Smooth muscle cell (in vitro differentiated cells): ENCODE measurements around the gene PAK5. TPM values are rescaled to one million over a fixed set of nuclear protein-coding genes. Genes with fewer than 3 reads are reported as not detected.

Experiments
- DNase-seq: peaks from one replicate; lab custom pipeline; 2025; ENCODE audit not compliant: unreplicated experiment; lab: John Stamatoyannopoulos, UW
- H2AFZ ChIP-seq: fragments of 200-600 bp; sonication (generic); 2 replicates; pipeline ENCODE4 v1.6.0; 2016; ENCODE audit warnings: antibody characterized with exemption, low read depth, mild to moderate bottlenecking
- H3F3A ChIP-seq: fragments of 200-600 bp; sonication (generic); 2 replicates; pipeline ENCODE4 v1.6.0; 2017; ENCODE audit warnings: antibody characterized with exemption, low read depth
- H3K27ac ChIP-seq: fragments of 200-600 bp; sonication (generic); 2 replicates; pipeline ENCODE4 v1.5.1; 2016; ENCODE audit warnings: low read depth, mild to moderate bottlenecking
- H3K27me3 ChIP-seq: fragments of 200-600 bp; sonication (generic); 2 replicates; pipeline ENCODE4 v1.6.1; 2016; ENCODE audit warnings: low read depth, mild to moderate bottlenecking
- H3K36me3 ChIP-seq: fragments of 200-600 bp; sonication (generic); 2 replicates; pipeline ENCODE4 v1.5.1; 2016; ENCODE audit warnings: low read depth
- H3K4me1 ChIP-seq: fragments of 200-600 bp; sonication (generic); 2 replicates; pipeline ENCODE4 v1.5.1; 2016; ENCODE audit warnings: low read depth
- H3K4me2 ChIP-seq: fragments of 200-600 bp; sonication (generic); 2 replicates; pipeline ENCODE4 v1.6.0; 2016; ENCODE audit warnings: mild to moderate bottlenecking
- H3K4me3 ChIP-seq: fragments of 200-600 bp; sonication (generic); 2 replicates; pipeline ENCODE4 v1.5.1; 2016; ENCODE audit warnings: mild to moderate bottlenecking
- H3K79me2 ChIP-seq: fragments of 200-600 bp; sonication (generic); 2 replicates; pipeline ENCODE4 v1.6.0; 2016; ENCODE audit warnings: low read depth, mild to moderate bottlenecking
- H3K9ac ChIP-seq: fragments of 200-600 bp; sonication (generic); 2 replicates; pipeline ENCODE4 v1.6.0; 2016; ENCODE audit warnings: low read depth
- H3K9me3 ChIP-seq: fragments of 200-600 bp; sonication (generic); replicated peaks from 2 replicates; pipeline ENCODE4 v1.5.1; 2016; ENCODE audit warnings: low read depth
- H4K20me1 ChIP-seq: fragments of 200-600 bp; sonication (generic); 2 replicates; pipeline ENCODE4 v1.6.0; 2016; ENCODE audit warnings: low read depth
- WGBS: methylation state at CpG from one replicate; pipeline ENCODE4 v1.1.7; 2016; ENCODE audit warnings: low lambda C conversion rate; 5-methylcytosine and 5-hydroxymethylcytosine counted together
- polyA plus RNA-seq: library from polyadenylated mRNA; unstranded; fragments of >200 nt; fragmentation: Nextera tagmentation; extraction: Ambion mirVana; gene quantifications from 2 replicates; pipeline ENCODE4 v1.2.1, GENCODE V29; 2016
- total RNA-seq: library from RNA; depleted of rRNA; stranded (reverse); fragments of >200 nt; gene quantifications from 2 replicates; pipeline ENCODE4 v1.2.3, GENCODE V29; 2014
- TF ChIP-seq, protein P1 (sequence below): fragments of 200-600 bp; sonication (generic); IDR thresholded peaks from 2 replicates; pipeline ENCODE4 v1.5.1; 2017; ENCODE audit warnings: borderline replicate concordance, mild to moderate bottlenecking, antibody characterized with exemption; ENCODE audit not compliant: insufficient read depth, poor library complexity, severe bottlenecking

Gene PAK5
- total and polyA plus RNA-seq, 2 experiments from 2014 or later: 0.13 TPM; not detected in 1

- H3K36me3 ChIP-seq: no peaks in the 10 kb centered on the region
- no peaks in the 10 kb centered on the region for H3F3A ChIP-seq
- H3K4me3 ChIP-seq: no peak overlapping the region
- H3K27me3 ChIP-seq: peaks cover 11% of the 10 kb centered on the region
- H3K4me2 ChIP-seq: no peak overlapping the region
- H3K27ac ChIP-seq: no peak overlapping the region
- no peaks in the 10 kb centered on the region for H3K4me1 ChIP-seq
- H3K9me3 ChIP-seq: no peaks in the 10 kb centered on the region
- H2AFZ ChIP-seq: no peak overlapping the region
- DNase-seq: no peak
- TF ChIP-seq, protein P1, sequence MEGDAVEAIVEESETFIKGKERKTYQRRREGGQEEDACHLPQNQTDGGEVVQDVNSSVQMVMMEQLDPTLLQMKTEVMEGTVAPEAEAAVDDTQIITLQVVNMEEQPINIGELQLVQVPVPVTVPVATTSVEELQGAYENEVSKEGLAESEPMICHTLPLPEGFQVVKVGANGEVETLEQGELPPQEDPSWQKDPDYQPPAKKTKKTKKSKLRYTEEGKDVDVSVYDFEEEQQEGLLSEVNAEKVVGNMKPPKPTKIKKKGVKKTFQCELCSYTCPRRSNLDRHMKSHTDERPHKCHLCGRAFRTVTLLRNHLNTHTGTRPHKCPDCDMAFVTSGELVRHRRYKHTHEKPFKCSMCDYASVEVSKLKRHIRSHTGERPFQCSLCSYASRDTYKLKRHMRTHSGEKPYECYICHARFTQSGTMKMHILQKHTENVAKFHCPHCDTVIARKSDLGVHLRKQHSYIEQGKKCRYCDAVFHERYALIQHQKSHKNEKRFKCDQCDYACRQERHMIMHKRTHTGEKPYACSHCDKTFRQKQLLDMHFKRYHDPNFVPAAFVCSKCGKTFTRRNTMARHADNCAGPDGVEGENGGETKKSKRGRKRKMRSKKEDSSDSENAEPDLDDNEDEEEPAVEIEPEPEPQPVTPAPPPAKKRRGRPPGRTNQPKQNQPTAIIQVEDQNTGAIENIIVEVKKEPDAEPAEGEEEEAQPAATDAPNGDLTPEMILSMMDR: no peak
- H3K79me2 ChIP-seq: no peaks in the 10 kb centered on the region
- 97% methylated on average over 1 of the region's 1 CpG for WGBS
- H3K9ac ChIP-seq: no peak overlapping the region
- H4K20me1 ChIP-seq: no peaks in the 10 kb centered on the region
Observed at GRCh38 chr20:9808166-9808565, 30.7 kb downstream of the PAK5 start.

DNA sequence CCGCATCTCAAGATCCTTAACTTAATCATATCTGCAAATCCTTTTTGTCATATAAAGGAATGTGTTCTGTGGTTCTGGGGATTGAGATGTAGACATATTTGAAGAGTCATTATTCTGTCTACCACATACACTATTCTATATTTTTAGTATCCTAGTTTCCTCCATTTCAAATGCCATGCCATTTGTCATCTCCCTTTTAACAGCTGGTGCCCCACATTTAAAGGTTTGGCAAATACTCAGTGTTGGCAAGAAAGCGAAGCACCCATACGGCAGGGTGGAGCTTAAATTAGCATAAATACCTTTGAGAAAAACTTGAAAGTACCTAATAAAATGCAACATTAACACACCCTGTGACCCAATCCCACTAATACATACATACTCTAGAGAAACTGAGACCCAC lies 31.7 kb downstream of the PAK5 start:
- no peak overlapping the region for H3K4me3 ChIP-seq
- no peaks in the 10 kb centered on the region for H3K36me3 ChIP-seq
- no peaks in the 10 kb centered on the region for H3K9me3 ChIP-seq
- 93% methylated on average over 3 of the region's 3 CpGs for WGBS
- no peaks in the 10 kb centered on the region for H3K4me1 ChIP-seq
- H3K9ac ChIP-seq: no peak overlapping the region
- no peak overlapping the region for H2AFZ ChIP-seq
- H3K27ac ChIP-seq: no peak overlapping the region
- H3F3A ChIP-seq: no peaks in the 10 kb centered on the region
- H3K79me2 ChIP-seq: no peaks in the 10 kb centered on the region
- peaks cover 11% of the 10 kb centered on the region for H3K27me3 ChIP-seq
- H4K20me1 ChIP-seq: no peaks in the 10 kb centered on the region
- no peak overlapping the region for H3K4me2 ChIP-seq
- no peak for DNase-seq
- TF ChIP-seq, protein P1: no peak

DNA sequence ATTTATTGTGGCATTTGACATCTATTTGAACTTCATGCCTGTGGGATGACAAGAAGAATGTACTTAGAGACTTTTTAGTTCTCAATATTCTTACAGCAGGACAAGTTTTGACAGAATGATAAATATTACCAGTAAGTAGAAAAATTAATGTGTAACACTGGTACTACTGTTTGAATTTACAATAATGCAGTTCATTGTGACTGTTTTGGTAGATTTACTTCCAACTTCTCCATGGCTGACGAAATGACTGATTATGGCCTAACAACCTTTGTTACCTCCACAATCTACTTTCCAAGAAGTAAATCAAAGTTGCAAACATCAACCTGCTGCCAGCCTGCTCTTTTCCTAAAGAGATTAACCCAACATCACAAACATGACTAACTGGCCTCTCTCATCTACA lies 38.5 kb downstream of the PAK5 start:
- Histone ChIP-seq H2AFZ (no peak overlapping the region), H4K20me1 (no peaks in the 10 kb centered on the region), H3F3A (no peaks in the 10 kb centered on the region), H3K9ac (no peak overlapping the region), H3K79me2 (no peaks in the 10 kb centered on the region), H3K36me3 (no peaks in the 10 kb centered on the region), H3K27ac (no peak overlapping the region), H3K4me3 (no peak overlapping the region), H3K9me3 (no peaks in the 10 kb centered on the region), H3K27me3 (no peaks in the 10 kb centered on the region), H3K4me2 (no peak overlapping the region), H3K4me1 (no peaks in the 10 kb centered on the region)
- WGBS: 96% methylated on average over 1 of the region's 1 CpG
- no peak for DNase-seq
- TF ChIP-seq, protein P1: no peak

DNA sequence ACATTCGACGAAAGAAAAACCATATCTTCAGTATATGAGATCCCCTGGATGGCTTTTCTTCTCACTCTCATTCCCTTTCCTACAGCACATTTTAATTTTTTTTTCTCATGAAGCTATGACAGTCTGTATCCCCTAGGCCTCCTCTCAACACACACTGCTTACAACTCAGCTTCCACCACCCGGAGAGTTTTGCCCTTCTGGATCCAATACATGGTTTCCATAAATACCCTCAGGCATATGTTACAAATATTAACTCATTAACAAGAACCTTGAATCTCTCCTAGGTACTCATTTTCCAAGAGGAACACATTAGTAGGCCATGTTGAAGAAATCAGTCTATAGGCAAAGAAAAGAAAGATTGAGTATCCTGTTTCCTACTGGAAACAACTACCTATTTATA lies 44.0 kb downstream of the PAK5 start:
- Histone ChIP-seq H3K27ac (no peak overlapping the region), H3K36me3 (no peaks in the 10 kb centered on the region), H2AFZ (no peak overlapping the region), H3K4me2 (no peak overlapping the region), H3K9ac (no peak overlapping the region), H3K27me3 (no peaks in the 10 kb centered on the region), H3F3A (no peaks in the 10 kb centered on the region), H3K79me2 (no peaks in the 10 kb centered on the region), H3K9me3 (no peaks in the 10 kb centered on the region), H3K4me1 (no peaks in the 10 kb centered on the region), H4K20me1 (no peaks in the 10 kb centered on the region), H3K4me3 (no peak overlapping the region)
- no peak for DNase-seq
- TF ChIP-seq, protein P1: no peak
- 94% methylated on average over 3 of the region's 3 CpGs for WGBS
